GM13977 (cell line): ENCODE data around the gene GDNF.

Source experiments
- DNase-seq: peaks from one replicate; pipeline ENCODE4 v3.0.0; 2012; ENCODE audit warnings: low spot score
- CTCF ChIP-seq: IDR thresholded peaks from 2 replicates; pipeline ENCODE4 v1.5.1; 2012; ENCODE audit warnings: mild to moderate bottlenecking, control low read depth; ENCODE audit not compliant: insufficient read depth; ENCODE audit errors: extremely low read depth, missing control alignments
- in situ Hi-C: fragments of 300-500 bp; cut with MboI; formaldehyde crosslinking; loops from one replicate; pipeline ENCODE4 v1.12.0; 2022; ENCODE audit warnings: low sequenced_read_pairs, low pct_unique_long_range_greater_than_20kb, mixed read lengths, inconsistent platforms; ENCODE audit not compliant: unreplicated experiment

The GDNF gene

GRCh38 chr5:37839407-37840052 is at the start of gene GDNF:
Gene GDNF, minus strand, starts transcription at chr5:37840041. Its CDS starts 5,245 bp downstream, at chr5:37834796.
- peak; percentile 78 for DNase-seq
- in situ Hi-C loops: loop anchor here (10.0 kb wide), 1 partner anchor 355 kb away; no protein-coding TSS in a partner anchor
- TF ChIP-seq CTCF: no peak

- DNase-seq: no peak
- in situ Hi-C loops: no loop called here
- TF ChIP-seq CTCF: no peak
Measured at GRCh38 chr5:37888476-37888875, 48.6 kb upstream of the GDNF start.

GRCh38 chr5:37886242-37886905 is 46.5 kb upstream of the GDNF start:
- in situ Hi-C loops: no loop called here

GRCh38 chr5:37882636-37883035 is 42.8 kb upstream of the GDNF start:
- no peak for DNase-seq
- in situ Hi-C loops: no loop called here
- TF ChIP-seq CTCF: no peak

More at GRCh38 chr5:37886242-37886905, 46.5 kb upstream of the GDNF start:
- TF ChIP-seq CTCF: no peak
- no peak for DNase-seq

- in situ Hi-C loops: no loop called here
- no peak for DNase-seq
- no peak for TF ChIP-seq CTCF
Measured at GRCh38 chr5:37881359-37881758, 41.5 kb upstream of the GDNF start.

- in situ Hi-C loops: no loop called here
- TF ChIP-seq CTCF: no peak
- DNase-seq: no peak
Measured at GRCh38 chr5:37876943-37877342, 37.1 kb upstream of the GDNF start.
